K562 (cell line): ENCODE data around the gene ZNF500. TPM values are rescaled to one million over a fixed set of nuclear protein-coding genes. Genes with fewer than 3 reads are reported as not detected.

Source experiments
- HIVEP1 ChIP-seq: fragments of 250-450 bp; sonication (Bioruptor Pico); IDR thresholded peaks from 2 replicates; pipeline ENCODE4 v1.4.0; 2020; ENCODE audit warnings: mild to moderate bottlenecking
- HNRNPK ChIP-seq: fragments of 200-400 bp; formaldehyde crosslinking; IDR thresholded peaks from one replicate; pipeline ENCODE4 v1.6.1; 2018; ENCODE audit warnings: mild to moderate bottlenecking, low read depth, low read length; ENCODE audit not compliant: poor library complexity, severe bottlenecking
- KAT2B ChIP-seq: IDR thresholded peaks from one replicate; pipeline ENCODE4 v1.6.1; 2012; ENCODE audit warnings: low read depth, mild to moderate bottlenecking, control low read depth, inconsistent platforms, low read length, moderate library complexity
- MITF ChIP-seq: IDR thresholded peaks from 2 replicates; pipeline ENCODE4 v1.6.1; 2014; ENCODE audit warnings: antibody characterized with exemption
- NKRF ChIP-seq: fragments of 450-650 bp; IDR thresholded peaks from 2 replicates; pipeline ENCODE4 v1.6.1; 2016; ENCODE audit warnings: borderline replicate concordance
- PKNOX1 ChIP-seq: fragments of 450-650 bp; IDR thresholded peaks from 2 replicates; pipeline ENCODE4 v1.6.1; 2016
- POLR2G ChIP-seq: fragments of 200-400 bp; formaldehyde crosslinking; IDR thresholded peaks from 2 replicates; pipeline ENCODE4 v1.6.1; 2017; ENCODE audit warnings: low read depth, mild to moderate bottlenecking, antibody characterized with exemption, low read length, moderate library complexity
- RBFOX2 ChIP-seq: fragments of 200-400 bp; formaldehyde crosslinking; IDR thresholded peaks from 2 replicates; pipeline ENCODE4 v1.6.1; 2017; ENCODE audit warnings: low read depth, mild to moderate bottlenecking, low read length, moderate library complexity
- ZBTB40 ChIP-seq, 2 experiments: fragments of 450-650 bp in 1 of 2; sonication (generic) in 1 of 2; formaldehyde crosslinking in 1 of 2; IDR thresholded peaks; 2 replicates each; pipeline versions ENCODE4 v1.7.1 to v1.9.0; 2016 to 2022; ENCODE audit warnings: inconsistent platforms in 1 of 2, mild to moderate bottlenecking in 1 of 2, missing genetic modification reagents in 1 of 2
- ZNF511 ChIP-seq: sonication (generic); formaldehyde crosslinking; IDR thresholded peaks from 2 replicates; pipeline ENCODE4 v1.8.0; 2022; ENCODE audit warnings: mild to moderate bottlenecking, missing genetic modification reagents
- ZNF77 ChIP-seq: fragments of 250-450 bp; sonication (Bioruptor Pico); IDR thresholded peaks from 2 replicates; pipeline ENCODE4 v1.5.0; 2020
- polyA plus RNA-seq, 8 experiments: library from polyadenylated mRNA; depleted of rRNA in 4 of 8; stranded (reverse) in 5 of 8; unstranded in 3 of 8; fragments of >200 nt; fragmentation: Nextera tagmentation in 2 of 8; fragmentation: Illumina TruSeq in 1 of 8; extraction: Ambion mirVana in 2 of 8; extraction: Trizol in 1 of 8; gene quantifications; 2 replicates each; pipeline versions ENCODE4 v1.2.1 to v1.2.3, GENCODE V29; 2011 to 2014; ENCODE audit warnings: inconsistent platforms in 1 of 8, missing spikeins in 1 of 8
- total RNA-seq, 7 experiments: library from RNA; depleted of rRNA in 6 of 7; stranded (reverse); fragments of >200 nt in 6 of 7; fragmentation: Illumina TruSeq in 2 of 7; extraction: Trizol in 2 of 7; gene quantifications; 2 replicates each; pipeline versions ENCODE4 v1.2.1 to v1.2.3, GENCODE V29; 2011 to 2021; ENCODE audit warnings: low replicate concordance in 1 of 7

ZNF500 gene
- total and polyA plus RNA-seq, 9 of the 15 experiments (the other 6 are each of a cell fraction or from before 2014, with no cell fraction given): 0.80 to 20.8 (median 5.3) TPM

GRCh38 chr16:4803898-4804762 lies 37.2 kb upstream of the ZNF500 start (continued):
- no peak for TF ChIP-seq POLR2G
- no peak for TF ChIP-seq MITF
- no peak for TF ChIP-seq PKNOX1
- no peak for TF ChIP-seq ZNF511 (CRISPR knock-in tag)
- TF ChIP-seq KAT2B: no peak
- TF ChIP-seq ZNF77 (CRISPR knock-in tag): no peak
- TF ChIP-seq RBFOX2: 0 out of 2 replicates have a peak, but pooled peaks have one; percentile 28
- no peak for TF ChIP-seq HIVEP1 (CRISPR knock-in tag)
- TF ChIP-seq HNRNPK: no peak
- TF ChIP-seq ZBTB40 (IDR thresholded peaks at IDR 0.05): no peak
- no peak for TF ChIP-seq ZBTB40 (CRISPR knock-in tag; IDR thresholded peaks at IDR 0.05)
- TF ChIP-seq NKRF: no peak
